T47D (cell line): ENCODE results near the gene LIN7B.
"Not testable (repeated sequence)": the region's sequence is repeated elsewhere in the genome, so short reads cannot be mapped to it uniquely, and the experiment has no call there.

Source experiments
- DNase-seq, 2 experiments: peaks; one replicate each; pipeline versions ENCODE4 v3.0.0 to v3.0.0-alpha.2; 2011 to 2012; ENCODE audit warnings: low read depth in 1 of 2, low spot score in 1 of 2
- JUND ChIP-seq: IDR thresholded peaks from 2 replicates; pipeline ENCODE4 v1.6.1; 2012; ENCODE audit warnings: low read depth
- in situ Hi-C: cut with HindIII; loops from 2 replicates; pipeline ENCODE4 v1.10.0; 2016; ENCODE audit warnings: low sequenced_read_pairs, low pct_unique_long_range_greater_than_20kb

LIN7B gene

DNA sequence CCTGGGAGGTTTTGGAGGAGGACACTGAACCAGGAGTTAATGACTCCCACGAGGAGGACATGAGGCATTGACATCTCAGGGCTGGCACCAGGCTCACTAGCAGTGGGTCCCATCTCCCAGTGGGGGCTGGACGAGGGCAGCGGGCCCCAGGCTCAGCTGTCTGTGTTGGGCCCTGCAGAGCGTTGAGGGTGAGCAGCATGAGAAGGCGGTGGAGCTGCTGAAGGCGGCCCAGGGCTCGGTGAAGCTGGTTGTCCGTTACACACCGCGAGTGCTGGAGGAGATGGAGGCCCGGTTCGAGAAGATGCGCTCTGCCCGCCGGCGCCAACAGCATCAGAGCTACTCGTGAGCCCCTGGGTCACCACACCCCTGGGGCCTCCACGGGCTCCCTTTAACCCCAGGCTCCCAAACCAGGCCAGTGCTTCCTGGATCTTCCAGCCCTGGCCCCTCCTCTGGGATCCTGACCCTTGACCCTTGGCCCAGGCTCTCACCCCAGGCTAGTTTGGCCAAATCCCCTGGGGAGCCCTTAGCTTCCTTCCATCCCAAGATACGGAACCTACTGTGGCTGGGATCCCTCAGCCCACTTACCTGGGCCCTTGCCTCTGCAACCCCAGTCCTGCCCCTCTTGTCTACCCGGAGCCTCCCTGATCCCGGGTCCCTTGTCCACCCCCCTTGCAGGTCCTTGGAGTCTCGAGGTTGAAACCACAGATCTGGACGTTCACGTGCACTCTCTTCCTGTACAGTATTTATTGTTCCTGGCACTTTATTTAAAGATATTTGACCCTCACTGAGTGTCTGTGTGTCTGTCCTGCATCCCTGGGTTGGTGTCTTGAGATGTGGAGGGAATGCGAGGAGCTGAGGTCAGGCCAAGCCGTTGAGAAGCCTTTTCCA is 3.8 kb downstream of the LIN7B start:
- DNase-seq = no peak
- in situ Hi-C loops = no loop called here
- no peak for TF ChIP-seq JUND

DNA sequence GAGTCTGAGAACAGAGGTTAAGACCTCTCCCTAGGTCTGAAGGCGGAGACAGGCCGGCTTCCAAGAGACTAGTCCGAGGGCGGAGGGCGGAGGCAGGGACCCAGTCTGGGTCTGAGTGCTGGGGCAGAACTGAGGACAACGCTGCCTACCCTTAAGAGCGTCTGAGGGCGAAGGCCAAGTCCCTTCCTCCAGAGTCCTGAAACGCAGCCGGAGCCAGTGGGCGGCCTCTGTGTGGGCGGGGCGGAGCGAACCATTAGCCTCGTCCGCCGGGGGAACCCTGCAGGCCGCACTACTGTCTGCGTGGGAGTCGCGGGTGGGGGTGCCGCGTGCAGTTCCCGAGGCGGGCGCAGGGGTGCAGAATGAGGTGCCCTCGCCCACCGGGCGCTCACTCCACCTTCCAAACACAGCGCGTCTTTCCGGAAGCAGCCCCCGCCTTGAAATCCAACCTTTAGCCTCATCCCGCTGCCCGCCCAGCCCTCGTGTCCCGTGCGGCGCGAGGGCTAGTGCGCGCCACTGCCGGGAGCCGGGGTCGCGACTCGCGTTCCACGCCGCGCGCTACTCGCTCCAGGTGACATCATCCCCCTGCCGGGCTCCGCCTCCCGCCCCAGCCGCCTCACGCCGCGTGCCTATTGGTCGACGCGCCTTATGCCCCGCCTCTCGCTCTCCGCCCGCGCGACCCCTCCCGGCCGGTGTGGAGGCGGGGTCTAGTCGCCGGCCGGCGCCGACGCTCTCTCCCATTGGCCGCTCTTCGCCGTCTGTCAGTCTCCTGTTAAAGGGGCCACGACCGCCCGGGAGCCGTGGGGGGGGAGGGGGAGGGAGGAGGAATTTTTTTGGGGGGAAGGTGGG is 4.6 kb downstream of the LIN7B start, which contains the start of gene C19orf73:
C19orf73 (minus strand) TSS at position 579 of the 846 bp plus-strand sequence; CDS start at position 458, 121 bp downstream.
- in situ Hi-C loops = no loop called here
- TF ChIP-seq JUND = no peak; the same call in 1 of the 2 replicates
- peak; percentile 78 to 95 for DNase-seq

DNA sequence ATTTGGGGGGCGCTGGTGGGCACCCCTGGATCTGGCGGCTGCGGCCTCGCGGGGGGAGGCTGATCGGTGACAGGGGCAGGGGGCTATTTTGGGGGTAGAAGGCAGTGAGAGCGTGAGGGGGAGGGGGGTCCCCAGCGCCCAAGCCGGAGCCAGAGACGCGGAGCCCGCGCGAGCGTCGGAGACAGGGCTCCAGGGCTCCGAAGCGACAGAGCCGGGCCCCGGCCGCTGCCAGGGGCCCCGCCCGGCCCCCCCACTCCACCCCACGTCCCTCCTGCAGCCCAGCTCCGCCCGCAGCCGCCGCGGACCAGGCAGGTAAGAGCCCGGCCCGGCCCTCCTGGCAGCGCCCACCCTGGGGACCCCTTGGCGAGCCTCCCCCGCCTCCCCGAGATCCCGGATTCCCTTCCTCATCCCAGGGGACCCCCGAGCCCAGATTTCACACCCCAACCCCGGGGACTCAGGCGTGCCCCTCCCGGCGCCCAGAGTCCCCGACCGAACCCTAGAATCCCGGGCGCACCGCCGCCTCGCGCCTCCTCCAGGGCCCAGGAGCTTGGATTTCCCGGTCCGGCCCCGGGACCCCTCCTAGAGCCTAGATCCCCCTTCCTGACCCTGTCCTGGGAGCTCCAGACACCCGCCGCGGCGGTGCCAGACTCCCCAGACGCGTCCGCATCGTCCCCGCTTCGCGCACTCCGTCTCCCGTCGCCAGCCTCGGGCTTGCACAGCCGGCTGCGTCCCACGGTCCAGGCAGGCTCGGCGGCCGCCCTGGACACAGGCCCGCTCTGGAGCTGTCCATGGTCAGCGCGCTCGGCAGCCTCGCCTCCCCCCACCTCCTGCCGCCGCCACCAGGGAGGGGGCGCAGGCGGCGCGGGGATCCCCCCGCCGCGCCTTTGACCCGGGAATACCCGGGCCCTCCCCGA is 5.5 kb downstream of the LIN7B start, which contains the start of gene PPFIA3:
PPFIA3 (plus strand) TSS at position 134 of the 914 bp plus-strand sequence. CDS start 8,330 bp downstream, outside the sequence.
- in situ Hi-C loops = no loop called here
- peak in 1 of 2 experiments; percentile 74 for DNase-seq

DNA sequence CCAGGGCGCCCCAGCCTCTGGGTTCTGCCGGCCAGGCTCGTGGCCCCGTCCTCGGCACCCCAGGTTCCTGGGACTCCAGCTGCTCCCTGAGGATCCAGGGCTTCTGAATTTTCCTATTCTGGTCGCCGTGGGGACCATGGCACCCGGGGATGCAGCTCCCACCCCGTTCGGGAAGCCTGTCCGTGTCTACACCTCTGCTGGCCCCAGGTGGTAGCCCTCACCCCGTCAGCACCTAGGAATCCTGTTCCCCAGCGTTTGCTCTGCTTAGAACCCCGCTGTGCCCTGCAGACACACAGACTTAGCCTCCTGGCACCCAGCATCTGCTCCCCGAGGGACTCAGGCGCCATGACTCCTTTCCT is 6.1 kb downstream of the LIN7B start:
- in situ Hi-C loops = no loop called here
- no peak for DNase-seq
- no peak for TF ChIP-seq JUND

More for the DNA sequence above, 5.5 kb downstream of the LIN7B start, which contains the start of gene PPFIA3:
- no peak for TF ChIP-seq JUND

DNA sequence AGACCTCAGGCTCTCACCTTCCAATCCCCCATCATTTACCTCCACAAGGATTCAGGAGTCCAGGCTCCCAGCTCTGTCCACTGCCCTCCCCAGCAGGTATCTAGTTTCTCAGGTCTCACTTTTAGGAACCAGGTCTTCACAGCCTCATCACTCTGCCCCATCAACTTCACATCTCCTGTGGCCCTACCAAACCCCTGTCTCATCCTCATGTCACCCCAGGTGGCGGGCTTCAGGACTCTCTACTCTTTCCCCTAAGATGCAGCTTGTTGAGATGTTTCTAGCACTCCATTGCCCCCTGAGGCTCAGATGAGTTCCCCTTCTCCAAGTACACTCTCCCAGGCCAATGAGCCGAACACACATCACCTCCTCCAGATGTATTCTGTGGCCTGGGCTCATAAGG is 6.7 kb downstream of the LIN7B start:
- no peak for DNase-seq
- no peak for TF ChIP-seq JUND
- in situ Hi-C loops = no loop called here

DNA sequence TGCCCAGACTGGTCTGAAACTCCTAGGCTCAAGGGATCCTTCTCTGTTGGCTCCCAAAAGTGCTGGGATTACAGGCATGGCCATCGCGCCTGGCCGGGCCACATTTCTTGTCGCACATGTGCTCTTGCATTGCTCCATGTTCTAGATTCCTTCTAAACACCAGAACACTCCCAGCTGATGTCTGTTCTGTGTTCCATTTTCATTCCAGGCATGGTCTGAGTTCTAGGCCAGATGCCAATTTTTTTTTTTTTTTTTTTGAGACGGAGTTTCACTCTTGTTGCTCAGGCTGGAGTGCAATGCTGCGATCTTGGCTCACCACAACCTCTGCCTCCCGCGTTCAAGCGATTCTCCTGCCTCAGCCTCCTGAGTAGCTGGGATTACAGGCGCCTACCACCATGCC is 7.7 kb downstream of the LIN7B start:
- in situ Hi-C loops, DNase-seq: not testable (repeated sequence)

DNA sequence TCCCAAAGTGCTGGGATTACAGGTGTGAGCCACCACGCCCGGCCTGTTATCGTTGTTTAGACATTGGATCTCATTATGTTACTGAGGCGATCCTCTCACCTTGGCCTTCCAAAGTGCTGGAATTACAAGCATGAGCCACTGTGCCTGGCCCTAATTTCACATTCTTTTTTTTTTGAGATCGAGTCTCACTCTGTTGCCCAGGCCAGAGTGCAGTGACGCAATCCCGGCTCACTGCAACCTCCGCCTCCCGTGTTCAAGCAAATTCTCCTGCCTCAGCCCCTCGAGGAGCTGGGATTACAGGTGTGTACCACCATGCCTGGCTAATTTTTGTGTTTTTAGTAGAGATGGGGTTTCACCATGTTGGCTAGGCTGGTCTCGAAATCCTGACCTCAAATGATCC is 9.1 kb downstream of the LIN7B start:
- in situ Hi-C loops, DNase-seq: not testable (repeated sequence)

DNA sequence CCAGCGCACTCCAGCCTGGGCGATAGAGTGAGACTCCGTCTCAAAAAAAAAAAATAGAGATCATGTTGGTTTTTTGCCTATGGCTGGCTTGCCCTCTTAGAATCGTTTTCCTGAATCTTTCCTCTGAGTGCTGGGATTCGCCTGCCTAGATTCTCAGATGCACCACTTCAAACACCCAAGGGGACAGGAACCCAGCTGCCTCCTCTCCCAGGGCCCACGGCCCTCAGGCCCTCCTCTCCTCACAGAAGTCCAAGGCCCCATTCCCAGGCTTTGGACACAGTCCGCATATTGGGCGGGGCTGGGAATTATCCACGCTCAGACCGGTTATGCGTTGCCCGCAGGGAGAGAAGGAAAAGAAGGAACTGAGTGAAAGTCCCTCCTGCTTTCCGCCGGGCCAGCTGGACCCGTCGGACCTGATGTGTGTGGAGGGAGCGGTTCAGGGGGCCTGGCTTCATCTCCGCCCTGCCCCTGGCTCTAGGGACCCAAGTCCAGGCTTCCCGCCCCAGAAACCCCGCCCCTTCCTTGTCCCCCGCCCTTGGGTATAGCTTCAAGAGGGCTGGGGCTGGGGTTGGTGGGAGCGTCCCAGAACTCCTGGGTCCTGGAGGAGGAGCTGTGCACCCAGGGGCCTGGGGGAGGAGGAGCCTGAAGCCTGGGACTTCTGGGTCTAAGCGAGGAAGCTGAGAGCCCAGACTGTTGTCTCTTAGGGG is 11.0 kb downstream of the LIN7B start:
- 0 out of 2 replicates have a peak, but pooled peaks have one; percentile 52 for TF ChIP-seq JUND
- peak; percentile 75 to 97 for DNase-seq
- in situ Hi-C loops = no loop called here

DNA sequence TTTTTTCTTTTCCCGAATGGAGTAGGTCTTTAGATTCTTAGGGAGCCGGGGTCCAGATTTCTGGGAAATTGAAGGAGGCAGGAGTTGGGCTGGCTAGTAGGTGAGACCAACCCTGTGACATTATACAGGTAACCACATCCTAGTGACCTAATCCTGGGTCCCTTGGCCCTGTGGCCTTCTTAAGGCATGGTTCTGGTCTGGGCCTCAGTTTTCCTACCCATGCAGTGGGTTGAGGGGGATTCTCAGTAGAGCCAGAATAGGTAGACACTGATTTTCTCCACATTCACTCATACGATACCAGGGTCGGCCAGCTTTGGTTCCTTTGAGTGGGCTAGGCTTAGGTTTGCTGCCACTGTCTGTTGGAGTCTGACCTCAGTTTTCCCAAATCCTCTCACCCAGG is 12.4 kb downstream of the LIN7B start:
- no peak for TF ChIP-seq JUND
- in situ Hi-C loops = no loop called here
- DNase-seq = no peak

DNA sequence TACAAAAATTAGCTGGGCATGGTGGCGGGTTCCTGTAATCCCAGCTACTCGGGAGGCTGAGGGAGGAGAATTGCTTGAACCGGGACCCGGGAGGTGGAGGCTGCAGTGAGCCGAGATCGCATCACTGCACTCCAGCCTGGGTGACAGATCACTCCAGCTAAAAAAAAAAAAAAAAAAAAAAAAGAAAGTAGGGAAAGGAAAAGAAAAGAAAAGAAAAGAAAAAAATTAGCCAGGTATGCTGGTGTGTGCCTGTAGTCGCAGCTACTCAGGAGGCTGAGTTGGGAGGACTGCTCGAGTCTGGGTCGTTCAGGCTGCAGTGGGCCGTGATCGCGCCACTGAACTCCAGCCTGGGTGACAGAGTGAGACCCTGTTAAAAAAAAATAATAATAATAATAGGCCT is 13.1 kb downstream of the LIN7B start:
- DNase-seq = not testable (repeated sequence)

DNA sequence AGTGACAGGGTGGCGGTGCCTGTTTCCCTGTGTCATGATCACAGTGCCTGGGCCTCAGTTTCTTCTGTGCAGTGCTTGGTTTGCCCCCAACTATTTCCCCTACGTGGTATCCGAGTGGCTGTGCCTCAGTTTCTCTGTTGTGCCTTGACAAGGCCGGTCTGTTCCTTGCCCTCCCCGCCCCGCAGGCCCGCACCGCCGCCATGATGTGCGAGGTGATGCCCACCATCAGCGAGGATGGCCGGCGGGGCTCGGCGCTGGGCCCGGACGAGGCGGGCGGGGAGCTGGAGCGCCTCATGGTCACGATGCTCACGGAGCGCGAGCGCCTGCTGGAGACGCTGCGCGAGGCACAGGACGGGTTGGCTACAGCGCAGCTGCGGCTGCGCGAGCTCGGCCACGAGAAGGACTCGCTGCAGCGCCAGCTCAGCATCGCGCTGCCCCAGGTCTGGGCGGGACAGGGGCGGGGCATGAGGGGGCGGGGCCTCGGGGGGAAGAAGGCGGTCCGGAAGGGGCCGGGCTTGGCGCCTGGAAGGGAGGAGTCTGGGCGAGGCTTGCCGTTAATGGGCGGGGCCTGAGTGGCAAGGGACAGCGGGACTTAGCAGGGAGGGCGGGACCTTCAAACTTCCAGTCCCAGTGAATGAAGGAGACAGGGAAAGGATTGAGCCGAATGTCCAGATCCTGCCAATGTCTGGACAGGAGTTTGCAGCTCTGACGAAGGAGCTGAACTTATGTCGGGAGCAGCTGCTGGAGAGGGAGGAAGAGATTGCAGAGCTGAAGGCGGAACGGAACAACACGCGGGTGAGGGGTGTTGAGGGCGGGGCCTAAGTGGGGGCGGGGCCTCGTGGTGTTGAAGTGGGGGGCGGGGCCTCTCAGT is 13.7 kb downstream of the LIN7B start:
- peak; percentile 74 to 96 for DNase-seq
- no peak for TF ChIP-seq JUND

More for the DNA sequence above, 13.1 kb downstream of the LIN7B start:
- in situ Hi-C loops = not testable (repeated sequence)

More for the DNA sequence above, 13.7 kb downstream of the LIN7B start:
- in situ Hi-C loops = no loop called here
